HepG2 (cell line): ENCODE measurements around the gene ADAMTS2. TPM values are rescaled to one million over a fixed set of nuclear protein-coding genes. Genes with fewer than 3 reads are reported as not detected.

Experiments used
- ATAC-seq: fragments of 200-7000 bp; cut with Tn5 transposase; 3 replicates; pipeline ENCODE4 v1.9.1; 2020; ENCODE audit warnings: mild to moderate bottlenecking, moderate library complexity
- BruUV-seq: library from RNA; stranded (reverse); fragments of 400-500 nt; replicated peaks from 2 replicates; lab custom pipeline; 2021; lab: Mats Ljungman, UMichigan
- CTCF ChIA-PET: fragments of 300-600 bp; formaldehyde crosslinking; extraction: SDS; loops from one replicate; lab custom pipeline; 2021; ENCODE audit warnings: low total read pairs, inconsistent platforms, low intra/inter-chr PET ratio; lab: Yijun Ruan, JAX
- POLR2A ChIA-PET: fragments of 350-600 bp; sonication (Branson Sonifier 250); formaldehyde crosslinking; loops from one replicate; lab custom pipeline; 2020; ENCODE audit warnings: antibody characterized with exemption, inconsistent platforms; lab: Yijun Ruan, JAX
- DNase-seq: peaks from one replicate; pipeline ENCODE4 v3.0.0-alpha.2; 2015; ENCODE audit warnings: low spot score
- FAIRE-seq: peaks from 3 replicates; lab custom pipeline; 2011; peaks lifted over from hg19 to GRCh38; lab: Jason Lieb, UNC
- H2AFZ ChIP-seq: one replicate; pipeline ENCODE4 v1.6.1; 2011; ENCODE audit warnings: low read length, inconsistent platforms
- H3K27ac ChIP-seq: fragments of 300-600 bp; 3 replicates; pipeline ENCODE4 v1.8.0; 2011; ENCODE audit warnings: mixed run types, mild to moderate bottlenecking, mixed read lengths, low read length, inconsistent platforms; ENCODE audit not compliant: insufficient read depth; ENCODE audit errors: extremely low read length
- H3K27me3 ChIP-seq, 2 experiments: fragments of 200-600 bp in 1 of 2; 2 replicates in 1 of 2; 3 replicates in 1 of 2; pipeline versions ENCODE4 v1.6.0 to v1.8.0; 2011; ENCODE audit warnings: low read length in 2 of 2, mild to moderate bottlenecking in 2 of 2, moderate library complexity in 2 of 2, inconsistent platforms in 1 of 2; ENCODE audit not compliant: insufficient read depth in 2 of 2, control insufficient read depth in 1 of 2
- H3K36me3 ChIP-seq, 2 experiments: fragments of 200-600 bp in 1 of 2; replicated peaks in 1 of 2; 2 replicates in 1 of 2; 3 replicates in 1 of 2; pipeline versions ENCODE4 v1.5.1 to v1.8.0; 2011; ENCODE audit warnings: low read length in 2 of 2, inconsistent platforms in 1 of 2; ENCODE audit not compliant: insufficient read depth in 2 of 2, control insufficient read depth in 1 of 2
- H3K4me1 ChIP-seq: 2 replicates; pipeline ENCODE4 v1.5.1; 2012; ENCODE audit warnings: low read length, inconsistent platforms; ENCODE audit not compliant: insufficient read depth
- H3K4me2 ChIP-seq: 2 replicates; pipeline ENCODE4 v1.6.0; 2011; ENCODE audit warnings: low read depth, low read length, inconsistent platforms
- H3K4me3 ChIP-seq, 3 experiments: fragments of 200-600 bp in 1 of 3; sonication (generic), shearing (Covaris generic) in 1 of 3; replicated peaks in 1 of 3; 2 replicates each; pipeline ENCODE4 v1.5.1; 2011 to 2016; ENCODE audit warnings: low read length in 3 of 3, inconsistent platforms in 2 of 3, low read depth in 2 of 3, mild to moderate bottlenecking in 2 of 3, control low read depth in 1 of 3, mixed read lengths in 1 of 3; ENCODE audit not compliant: insufficient read depth in 1 of 3
- H3K79me2 ChIP-seq: one replicate; pipeline ENCODE4 v1.6.1; 2011; ENCODE audit warnings: low read length, inconsistent platforms; ENCODE audit not compliant: insufficient read depth
- H3K9ac ChIP-seq: 2 replicates; pipeline ENCODE4 v1.6.0; 2011; ENCODE audit warnings: mild to moderate bottlenecking, low read depth, low read length, inconsistent platforms; ENCODE audit not compliant: insufficient read depth
- H3K9me3 ChIP-seq: 2 replicates; pipeline ENCODE4 v1.5.1; 2012; ENCODE audit warnings: mild to moderate bottlenecking, low read length
- H4K20me1 ChIP-seq: 2 replicates; pipeline ENCODE4 v1.6.0; 2011; ENCODE audit warnings: inconsistent platforms, mild to moderate bottlenecking, low read length, moderate library complexity; ENCODE audit not compliant: insufficient read depth
- KLF6 ChIP-seq: IDR thresholded peaks from 2 replicates; pipeline ENCODE4 v1.8.0; 2016; ENCODE audit warnings: missing biosample characterization, missing genetic modification reagents
- SETDB1 ChIP-seq: sonication (generic); formaldehyde crosslinking; IDR thresholded peaks from 2 replicates; pipeline ENCODE4 v1.5.1; 2020; ENCODE audit warnings: missing genetic modification reagents, mild to moderate bottlenecking, borderline replicate concordance
- SOX6 ChIP-seq, 2 experiments: fragments of 450-650 bp in 1 of 2; sonication (generic) in 1 of 2; formaldehyde crosslinking in 1 of 2; IDR thresholded peaks; 2 replicates each; pipeline versions ENCODE4 v1.4.0 to v1.6.1; 2017 to 2020; ENCODE audit warnings: antibody characterized with exemption in 1 of 2, mild to moderate bottlenecking in 1 of 2, missing genetic modification reagents in 1 of 2
- ZNF407 ChIP-seq: sonication (generic); formaldehyde crosslinking; IDR thresholded peaks from one replicate; pipeline ENCODE4 v1.5.1; 2020; ENCODE audit warnings: mild to moderate bottlenecking, missing genetic modification reagents; ENCODE audit errors: not compliant biosample characterization
- ZNF558 ChIP-seq: sonication (generic); formaldehyde crosslinking; IDR thresholded peaks from 2 replicates; pipeline ENCODE4 v1.9.0; 2022; ENCODE audit warnings: mild to moderate bottlenecking, missing genetic modification reagents, borderline replicate concordance
- ZNF670 ChIP-seq: sonication (generic); formaldehyde crosslinking; IDR thresholded peaks from 2 replicates; pipeline ENCODE4 v1.8.0; 2022; ENCODE audit warnings: mild to moderate bottlenecking, missing genetic modification reagents, borderline replicate concordance
- ZNF678 ChIP-seq: sonication (generic); formaldehyde crosslinking; IDR thresholded peaks from 2 replicates; pipeline ENCODE4 v1.4.0; 2020; ENCODE audit warnings: mild to moderate bottlenecking, missing genetic modification reagents
- ZNF749 ChIP-seq: sonication (generic); formaldehyde crosslinking; IDR thresholded peaks from 2 replicates; pipeline ENCODE4 v1.8.0; 2022; ENCODE audit warnings: mild to moderate bottlenecking, missing genetic modification reagents, moderate library complexity, borderline replicate concordance
- WGBS: methylation state at CpG from one replicate; pipeline ENCODE4 v1.1.6; 2017; ENCODE audit warnings: low lambda C conversion rate; 5-methylcytosine and 5-hydroxymethylcytosine counted together
- in situ Hi-C: cut with HindIII; loops from 2 replicates; pipeline ENCODE4 v1.10.0; 2017; ENCODE audit warnings: low pct_unique_long_range_greater_than_20kb; ENCODE audit not compliant: extremely low pct_ligation_motif_present
- intact Hi-C: fragments of 100-400 bp; cut with micrococcal nuclease; formaldehyde crosslinking; loops from one replicate; pipeline ENCODE4 v1.10.0; 2022; ENCODE audit not compliant: unreplicated experiment
- polyA plus RNA-seq, 8 experiments: library from polyadenylated mRNA; depleted of rRNA in 3 of 8; stranded (reverse) in 7 of 8; unstranded in 1 of 8; fragments of >200 nt; fragmentation: Illumina TruSeq in 4 of 8; extraction: Trizol in 4 of 8; gene quantifications; 2 replicates each; pipeline versions ENCODE4 v1.2.1 to v1.2.3, GENCODE V29; 2011 to 2016; ENCODE audit warnings: low read depth in 4 of 8, missing spikeins in 1 of 8, mixed read lengths in 1 of 8; ENCODE audit not compliant: insufficient read depth in 1 of 8
- total RNA-seq, 5 experiments: library from RNA; depleted of rRNA; stranded (reverse); fragments of >200 nt; fragmentation: Illumina TruSeq; extraction: Trizol; gene quantifications; 2 replicates each; pipeline ENCODE4 v1.2.3, GENCODE V29; 2016; ENCODE audit warnings: low read depth in 1 of 5

The ADAMTS2 gene
- total and polyA plus RNA-seq, 2 of the 13 experiments (the other 11 are each of a cell fraction or from before 2014, with no cell fraction given): 0.24 to 3.5 TPM

- POLR2A ChIA-PET: no interaction called here
- CTCF ChIA-PET: no interaction called here
- ATAC-seq (no peak), DNase-seq (no peak)
- Histone ChIP-seq H3K4me2 (no peak overlapping the region), H3K9ac (no peak overlapping the region), H3K4me1 (0 out of 2 replicates have a peak, but pooled peaks cover 9% of the 10 kb centered on the region), H3K4me3 (no peak overlapping the region)
- in situ Hi-C loops: no loop called here
- TF ChIP-seq ZNF670 (CRISPR knock-in tag): no peak
- no peak for TF ChIP-seq SETDB1
- no peak for TF ChIP-seq ZNF749 (CRISPR knock-in tag)
- TF ChIP-seq ZNF407 (CRISPR knock-in tag): no peak
- no peak for TF ChIP-seq KLF6 (CRISPR knock-in tag)
- no peak for TF ChIP-seq SOX6 (IDR thresholded peaks at IDR 0.05)
- no peak for TF ChIP-seq SOX6 (CRISPR knock-in tag; IDR thresholded peaks at IDR 0.05)
- no peak for TF ChIP-seq ZNF558
- no peak for TF ChIP-seq ZNF678
- TF ChIP-seq, all 625 proteins: peak for 0
- intact Hi-C loops: no loop called here
- no peak overlapping the region for H2AFZ ChIP-seq
- no peaks in the 10 kb centered on the region for H3K79me2 ChIP-seq
- no peaks in the 10 kb centered on the region for H4K20me1 ChIP-seq
- peaks cover 0 to 4% of the 10 kb centered on the region in 2 experiments; a peak in 2 of 5 replicates for H3K27me3 ChIP-seq
- 52% methylated on average over 23 of the region's 23 CpGs for WGBS
- H3K36me3 ChIP-seq: no peaks in the 10 kb centered on the region
- H3K9me3 ChIP-seq: no peaks in the 10 kb centered on the region
- no TSS peak for BruUV-seq
- H3K27ac ChIP-seq: no peak overlapping the region
- no peak for FAIRE-seq
Measured at GRCh38 chr5:179239256-179240135, 105.8 kb downstream of the ADAMTS2 start.
